H1 (cell line): ENCODE data around the gene MOGAT2. TPM values are rescaled to one million over a fixed set of nuclear protein-coding genes. Genes with fewer than 3 reads are reported as not detected.

Experiments used
- CTCF ChIA-PET: fragments of 300-600 bp; sonication (Branson Sonifier 250); formaldehyde crosslinking; loops from one replicate; lab custom pipeline; 2021; ENCODE audit not compliant: partially characterized antibody; lab: Charles Lee
- POLR2A ChIA-PET: fragments of 300-600 bp; sonication (Branson Sonifier 250); formaldehyde crosslinking; loops from one replicate; lab custom pipeline; 2021; ENCODE audit warnings: inconsistent platforms; ENCODE audit not compliant: partially characterized antibody; lab: Charles Lee
- DNase-seq, 2 experiments: peaks; one replicate each; pipeline versions ENCODE4 v3.0.0 to v3.0.0-alpha.2; 2010 to 2022; ENCODE audit warnings: low spot score in 2 of 2, low read depth in 1 of 2, mixed read lengths in 1 of 2
- FAIRE-seq: peaks from 2 replicates; lab custom pipeline; 2011; peaks lifted over from hg19 to GRCh38; lab: Jason Lieb, UNC
- H2AFZ ChIP-seq: 2 replicates; pipeline ENCODE4 v1.8.1; 2012; ENCODE audit warnings: low read length, inconsistent platforms
- H2AK5ac ChIP-seq: 2 replicates; pipeline ENCODE4 v1.6.1; 2013; ENCODE audit warnings: low read depth, low read length
- H2BK120ac ChIP-seq: replicated peaks from 2 replicates; pipeline ENCODE3; 2013; ENCODE audit warnings: low read depth, low read length, inconsistent platforms
- H2BK12ac ChIP-seq: 2 replicates; pipeline ENCODE4 v1.6.1; 2013; ENCODE audit warnings: low read depth, low read length
- H2BK15ac ChIP-seq: 2 replicates; pipeline ENCODE4 v1.6.1; 2013; ENCODE audit warnings: low read length
- H2BK20ac ChIP-seq: 2 replicates; pipeline ENCODE4 v1.6.1; 2013; ENCODE audit warnings: low read length
- H2BK5ac ChIP-seq: 2 replicates; pipeline ENCODE4 v1.6.1; 2013; ENCODE audit warnings: low read depth, low read length
- H3K14ac ChIP-seq: 2 replicates; pipeline ENCODE4 v1.6.1; 2013; ENCODE audit warnings: inconsistent platforms; ENCODE audit not compliant: insufficient read length
- H3K18ac ChIP-seq: 2 replicates; pipeline ENCODE4 v1.6.1; 2013; ENCODE audit warnings: low read length; ENCODE audit errors: extremely low read depth
- H3K23ac ChIP-seq: 2 replicates; pipeline ENCODE4 v1.6.1; 2013; ENCODE audit warnings: inconsistent platforms; ENCODE audit not compliant: insufficient read length
- H3K23me2 ChIP-seq: 2 replicates; pipeline ENCODE4 v1.6.1; 2013; ENCODE audit warnings: low read depth, low read length
- H3K27ac ChIP-seq: 2 replicates; pipeline ENCODE4 v1.6.1; 2011; ENCODE audit warnings: low read depth, low read length, inconsistent platforms
- H3K27me3 ChIP-seq, 4 experiments: replicated peaks in 1 of 4; 1 replicate in 1 of 4; 2 replicates in 3 of 4; pipeline versions ENCODE4 v1.6.1 to v1.8.1; 2011 to 2013; ENCODE audit warnings: low read length in 3 of 4, mild to moderate bottlenecking in 3 of 4, inconsistent platforms in 2 of 4, mixed read lengths in 2 of 4, moderate library complexity in 1 of 4; ENCODE audit not compliant: control insufficient read depth in 3 of 4, insufficient read depth in 3 of 4; ENCODE audit errors: extremely low read depth in 1 of 4
- H3K36me3 ChIP-seq, 4 experiments: 2 replicates each; pipeline versions ENCODE4 v1.6.1 to v1.8.1; 2011 to 2013; ENCODE audit warnings: mild to moderate bottlenecking in 4 of 4, low read length in 3 of 4, moderate library complexity in 2 of 4, control low read depth in 1 of 4, inconsistent platforms in 1 of 4; ENCODE audit not compliant: insufficient read depth in 4 of 4, control insufficient read depth in 2 of 4
- H3K4ac ChIP-seq: replicated peaks from 2 replicates; pipeline ENCODE3; 2013; ENCODE audit warnings: low read length, low read depth, mixed read lengths, inconsistent platforms; ENCODE audit not compliant: insufficient read length
- H3K4me1 ChIP-seq, 4 experiments: replicated peaks in 1 of 4; 1 replicate in 1 of 4; 2 replicates in 3 of 4; pipeline versions ENCODE4 v1.6.1 to v1.8.1; 2011 to 2013; ENCODE audit warnings: low read length in 3 of 4, inconsistent platforms in 2 of 4, mixed read lengths in 1 of 4; ENCODE audit not compliant: insufficient read depth in 4 of 4, control insufficient read depth in 3 of 4
- H3K4me2 ChIP-seq, 2 experiments: 2 replicates each; pipeline versions ENCODE4 v1.6.1 to v1.8.1; 2011 to 2013; ENCODE audit warnings: low read depth in 2 of 2, low read length in 2 of 2, control low read depth in 1 of 2, inconsistent platforms in 1 of 2, mild to moderate bottlenecking in 1 of 2; ENCODE audit not compliant: insufficient read depth in 1 of 2
- H3K4me3 ChIP-seq, 4 experiments: fragments of 200-600, 300-600 bp in 1 of 4; sonication (generic), shearing (Covaris generic), sonication (Bioruptor Twin) in 1 of 4; 2 replicates each; pipeline versions ENCODE4 v1.5.1 to v1.8.1; 2011 to 2016; ENCODE audit warnings: low read length in 4 of 4, low read depth in 3 of 4, control low read depth in 2 of 4, inconsistent platforms in 2 of 4, mild to moderate bottlenecking in 2 of 4, mixed read lengths in 1 of 4, moderate library complexity in 1 of 4; ENCODE audit not compliant: insufficient read depth in 2 of 4; ENCODE audit errors: extremely low read depth in 1 of 4
- H3K56ac ChIP-seq: replicated peaks from 2 replicates; pipeline ENCODE3; 2013; ENCODE audit warnings: low read depth, mild to moderate bottlenecking, mixed read lengths, low read length, inconsistent platforms; ENCODE audit not compliant: insufficient read length
- H3K79me1 ChIP-seq: 2 replicates; pipeline ENCODE4 v1.6.1; 2013; ENCODE audit warnings: low read depth, low read length, control low read depth
- H3K79me2 ChIP-seq, 2 experiments: 2 replicates each; pipeline versions ENCODE4 v1.6.1 to v1.8.1; 2012 to 2013; ENCODE audit warnings: low read length in 2 of 2, mild to moderate bottlenecking in 2 of 2, inconsistent platforms in 1 of 2; ENCODE audit not compliant: insufficient read depth in 2 of 2, control insufficient read depth in 1 of 2
- H3K9ac ChIP-seq, 4 experiments: replicated peaks in 1 of 4; 1 replicate in 1 of 4; 2 replicates in 3 of 4; pipeline versions ENCODE4 v1.6.1 to v1.8.1; 2011 to 2013; ENCODE audit warnings: low read depth in 3 of 4, low read length in 3 of 4, control low read depth in 2 of 4, mild to moderate bottlenecking in 2 of 4, moderate library complexity in 2 of 4, inconsistent platforms in 1 of 4; ENCODE audit errors: extremely low read depth in 1 of 4
- H3K9me3 ChIP-seq, 2 experiments: 2 replicates each; pipeline versions ENCODE4 v1.6.1 to v1.8.1; 2012 to 2013; ENCODE audit warnings: mild to moderate bottlenecking in 2 of 2, moderate library complexity in 2 of 2, control low read depth in 1 of 2, inconsistent platforms in 1 of 2, low read depth in 1 of 2, low read length in 1 of 2, mixed read lengths in 1 of 2; ENCODE audit not compliant: insufficient read depth in 2 of 2
- H4K20me1 ChIP-seq, 2 experiments: replicated peaks in 1 of 2; 2 replicates each; pipeline versions ENCODE3 to v1.8.1; 2011 to 2013; ENCODE audit warnings: inconsistent platforms in 2 of 2, low read length in 2 of 2, mild to moderate bottlenecking in 1 of 2; ENCODE audit not compliant: insufficient read depth in 2 of 2, control insufficient read depth in 1 of 2
- H4K5ac ChIP-seq: 2 replicates; pipeline ENCODE4 v1.6.1; 2013; ENCODE audit warnings: low read length, low read depth, mixed read lengths, inconsistent platforms; ENCODE audit not compliant: insufficient read length
- H4K8ac ChIP-seq: 2 replicates; pipeline ENCODE4 v1.8.0; 2013; ENCODE audit warnings: mild to moderate bottlenecking, moderate library complexity, low read length, inconsistent platforms; ENCODE audit not compliant: insufficient read depth; ENCODE audit errors: extremely low read depth
- H4K91ac ChIP-seq: replicated peaks from 2 replicates; pipeline ENCODE3; 2013; ENCODE audit warnings: low read length, mixed read lengths, inconsistent platforms; ENCODE audit not compliant: insufficient read length
- ASH2L ChIP-seq: fragments of 200-600, 300-600 bp; sonication (generic); IDR thresholded peaks from one replicate; pipeline ENCODE4 v1.7.1; 2017; ENCODE audit warnings: low read length
- BCL11A ChIP-seq, 2 experiments: IDR thresholded peaks; one replicate each; pipeline ENCODE4 v1.6.1; 2011; ENCODE audit warnings: low read depth in 2 of 2, low read length in 2 of 2, mild to moderate bottlenecking in 2 of 2
- CHD1 ChIP-seq: IDR thresholded peaks from 2 replicates; pipeline ENCODE4 v1.6.1; 2012; ENCODE audit warnings: low read depth, low read length, improper control_type of control experiment
- HDAC6 ChIP-seq: IDR thresholded peaks from one replicate; pipeline ENCODE4 v1.7.1; 2012; ENCODE audit warnings: low read depth, mild to moderate bottlenecking, inconsistent platforms, low read length, moderate library complexity
- JUN ChIP-seq: IDR thresholded peaks from 2 replicates; pipeline ENCODE4 v1.6.1; 2011; ENCODE audit warnings: low read depth, mild to moderate bottlenecking, improper control_type of control experiment, low read length
- JUND ChIP-seq: IDR thresholded peaks from 2 replicates; pipeline ENCODE4 v1.6.1; 2011; ENCODE audit warnings: mild to moderate bottlenecking, improper control_type of control experiment, low read length
- KDM1A ChIP-seq: fragments of 200-600, 300-600 bp; sonication (generic); IDR thresholded peaks from 2 replicates; pipeline ENCODE4 v1.7.1; 2016; ENCODE audit warnings: mild to moderate bottlenecking, low read length, borderline replicate concordance
- MAFK ChIP-seq: IDR thresholded peaks from 2 replicates; pipeline ENCODE4 v1.6.1; 2012; ENCODE audit warnings: low read depth, mild to moderate bottlenecking, improper control_type of control experiment, low read length
- POLR2A ChIP-seq, 2 experiments: IDR thresholded peaks; 1 replicate in 1 of 2; 2 replicates in 1 of 2; pipeline ENCODE4 v1.6.1; 2011; ENCODE audit warnings: low read depth in 2 of 2, low read length in 2 of 2, mild to moderate bottlenecking in 2 of 2; ENCODE audit errors: control extremely low read depth in 1 of 2
- RBBP5 ChIP-seq: IDR thresholded peaks from 2 replicates; pipeline ENCODE4 v1.7.1; 2012; ENCODE audit warnings: low read depth, mild to moderate bottlenecking, inconsistent platforms, low read length, moderate library complexity, borderline replicate concordance
- SIN3A ChIP-seq, 2 experiments: IDR thresholded peaks in 1 of 2; conservative IDR thresholded peaks in 1 of 2; 2 replicates each; pipeline ENCODE4 v1.6.1; 2011 to 2012; ENCODE audit warnings: low read length in 2 of 2, improper control_type of control experiment in 1 of 2, low read depth in 1 of 2, mild to moderate bottlenecking in 1 of 2
- SIX5 ChIP-seq: IDR thresholded peaks from 2 replicates; pipeline ENCODE4 v1.6.1; 2011; ENCODE audit warnings: mild to moderate bottlenecking, low read depth, low read length
- SP2 ChIP-seq: IDR thresholded peaks from 2 replicates; pipeline ENCODE4 v1.6.1; 2012; ENCODE audit warnings: mild to moderate bottlenecking, low read length, inconsistent platforms
- SP4 ChIP-seq: IDR thresholded peaks from 2 replicates; pipeline ENCODE4 v1.6.1; 2012; ENCODE audit warnings: low read length, inconsistent platforms
- WGBS, 2 experiments: shearing (Covaris generic) in 1 of 2; methylation state at CpG; one replicate each; pipeline versions ENCODE4 v1.1.6 to v1.1.7; 2013 to 2015; ENCODE audit warnings: low lambda C conversion rate in 2 of 2, mixed read lengths in 2 of 2, inconsistent platforms in 1 of 2, low coverage in 1 of 2, missing lambda C conversion rate in 1 of 2; ENCODE audit not compliant: insufficient replicate concordance in 2 of 2, insufficient coverage in 1 of 2, insufficient read length in 1 of 2; ENCODE audit errors: extremely low coverage in 1 of 2, missing lambda C conversion rate in 1 of 2; 5-methylcytosine and 5-hydroxymethylcytosine counted together
- polyA plus RNA-seq, 7 experiments: library from polyadenylated mRNA; depleted of rRNA in 3 of 7; stranded (reverse) in 5 of 7; unstranded in 2 of 7; fragments of >200 nt in 5 of 7; fragments of 200-250 nt in 2 of 7; gene quantifications; 1 replicate in 5 of 7; 2 replicates in 1 of 7; 4 replicates in 1 of 7; pipeline versions ENCODE4 v1.2.1 to v1.2.3, GENCODE V29; 2011 to 2013; ENCODE audit warnings: missing spikeins in 2 of 7, mixed read lengths in 2 of 7
- total RNA-seq: library from RNA; stranded (reverse); fragmentation: NEBNext Ultra II Directional; extraction: Animal tissue kit (Norgen Biotek cat#: 25700); gene quantifications from 2 replicates; pipeline ENCODE4 v1.2.1, GENCODE V29; 2021

Gene MOGAT2
- total and polyA plus RNA-seq, 2 of the 8 experiments (the other 6 are each of a cell fraction or from before 2014, with no cell fraction given): not detected

GRCh38 chr11:75759832-75760231 is 42.2 kb downstream of the MOGAT2 start:
- FAIRE-seq (no peak), DNase-seq (no peak)
- no peak overlapping the region for H3K14ac ChIP-seq
- H2BK20ac ChIP-seq: no peak overlapping the region
- H3K4ac ChIP-seq: no peak overlapping the region
- no peak overlapping the region for H2BK15ac ChIP-seq
- H4K8ac ChIP-seq: no peak overlapping the region
- H3K36me3 ChIP-seq: no peaks in the 10 kb centered on the region
- H2BK5ac ChIP-seq: no peak overlapping the region
- no peaks in the 10 kb centered on the region for H4K20me1 ChIP-seq
- 0 out of 7 replicates have a peak, but pooled peaks cover 0 to 3% (median 0%) of the 10 kb centered on the region in 4 experiments for H3K4me1 ChIP-seq
- H2BK12ac ChIP-seq: no peak overlapping the region
- H3K79me1 ChIP-seq: no peaks in the 10 kb centered on the region
- no peak overlapping the region for H3K4me2 ChIP-seq
- POLR2A ChIA-PET: interaction anchor here (1.3 kb wide), 1 partner anchor 11 kb away, joined by 4 read pairs; no protein-coding TSS in a partner anchor
- no peak overlapping the region for H2BK120ac ChIP-seq
- H2AFZ ChIP-seq: no peak overlapping the region
- 88% methylated on average over 4 of the region's 4 CpGs; no CpG with 5 or more reads in 1 of the 2 experiments for WGBS, 2 experiments
- no peak overlapping the region for H3K23ac ChIP-seq
- H3K27ac ChIP-seq: no peak overlapping the region
- no peaks in the 10 kb centered on the region for H3K79me2 ChIP-seq
- no peaks in the 10 kb centered on the region for H3K23me2 ChIP-seq
- no peak for TF ChIP-seq POLR2A (IDR thresholded peaks at IDR 0.05; ENCODE audit: control extremely low read depth in 1 of 2, low read depth in 2 of 2, low read length in 2 of 2)
- TF ChIP-seq CHD1: no peak
- TF ChIP-seq BCL11A (IDR thresholded peaks at IDR 0.05; ENCODE audit: low read depth in 2 of 2, low read length in 2 of 2): no peak
- TF ChIP-seq SP4: no peak
- no peak for TF ChIP-seq SP2
- no peak for TF ChIP-seq SIN3A (conservative IDR thresholded peaks at IDR 0.05 in 1 of 2, IDR thresholded peaks at IDR 0.05 in 1 of 2; ENCODE audit: low read depth in 1 of 2, low read length in 2 of 2)
- TF ChIP-seq RBBP5: no peak
- no peak for TF ChIP-seq MAFK
- no peak for TF ChIP-seq JUND
- TF ChIP-seq HDAC6: no peak
- no peak for TF ChIP-seq ASH2L
- no peak for TF ChIP-seq KDM1A
- no peak for TF ChIP-seq SIX5
- no peak for TF ChIP-seq JUN
- no peak overlapping the region for H3K18ac ChIP-seq
- no peak overlapping the region for H2AK5ac ChIP-seq
- H4K5ac ChIP-seq: no peak overlapping the region
- CTCF ChIA-PET: interaction anchor here (1.1 kb wide), 2 partner anchors 14 to 108 kb away, joined by 3 read pairs; no protein-coding TSS in a partner anchor
- no peak overlapping the region for H4K91ac ChIP-seq
- H3K9ac ChIP-seq: no peak overlapping the region
- no peaks in the 10 kb centered on the region for H3K9me3 ChIP-seq
- H3K4me3 ChIP-seq: no peak overlapping the region
- no peaks in the 10 kb centered on the region for H3K27me3 ChIP-seq
- no peak overlapping the region for H3K56ac ChIP-seq
